HG02973 (cell line): Measurements from ENCODE around the gene RARS1.
A peak's percentile ranks its signal among the peaks of the same experiment; 100 is the strongest.

Experiments used
- ATAC-seq: cut with Tn5 transposase; IDR thresholded peaks from one replicate; pipeline ENCODE4 v1.9.1; 2021; ENCODE audit warnings: moderate library complexity; ENCODE audit not compliant: unreplicated experiment

Gene RARS1

GRCh38 chr5:168486136-168486879, at the start of gene RARS1:
RARS1 (plus strand) TSS chr5:168486471; CDS start chr5:168486499, 28 bp downstream.
- ATAC-seq, result peak; percentile 76

GRCh38 chr5:168438349-168438748, 47.9 kb upstream of the RARS1 start:
- no peak for ATAC-seq

- ATAC-seq, result no peak
Observed at GRCh38 chr5:168443533-168443932, 42.7 kb upstream of the RARS1 start.

GRCh38 chr5:168443950-168444700, 42.1 kb upstream of the RARS1 start:
- no peak for ATAC-seq

- ATAC-seq, result no peak
Observed at GRCh38 chr5:168446983-168447619, 39.2 kb upstream of the RARS1 start.

- ATAC-seq, result no peak
Observed at GRCh38 chr5:168447808-168448207, 38.5 kb upstream of the RARS1 start.

GRCh38 chr5:168449166-168449565, 37.1 kb upstream of the RARS1 start:
- ATAC-seq, result no peak

GRCh38 chr5:168451565-168451964, 34.7 kb upstream of the RARS1 start:
- no peak for ATAC-seq

- ATAC-seq, result no peak
Observed at GRCh38 chr5:168455201-168455600, 31.1 kb upstream of the RARS1 start.

GRCh38 chr5:168457542-168457941, 28.7 kb upstream of the RARS1 start:
- no peak for ATAC-seq

- ATAC-seq, result no peak
Observed at GRCh38 chr5:168460606-168461005, 25.7 kb upstream of the RARS1 start.

GRCh38 chr5:168463081-168463480, 23.2 kb upstream of the RARS1 start:
- no peak for ATAC-seq

- ATAC-seq, result no peak
Observed at GRCh38 chr5:168464214-168464613, 22.1 kb upstream of the RARS1 start.

- ATAC-seq, result no peak
Observed at GRCh38 chr5:168464641-168465040, 21.6 kb upstream of the RARS1 start.

GRCh38 chr5:168467755-168468330, 18.4 kb upstream of the RARS1 start:
- no peak for ATAC-seq

- no peak for ATAC-seq
Observed at GRCh38 chr5:168468836-168469235, 17.4 kb upstream of the RARS1 start.

- no peak for ATAC-seq
Observed at GRCh38 chr5:168469816-168470215, 16.5 kb upstream of the RARS1 start.

- no peak for ATAC-seq
Observed at GRCh38 chr5:168471785-168472184, 14.5 kb upstream of the RARS1 start.

- no peak for ATAC-seq
Observed at GRCh38 chr5:168472329-168472728, 13.9 kb upstream of the RARS1 start.

GRCh38 chr5:168474319-168474718, 12.0 kb upstream of the RARS1 start:
- ATAC-seq, result no peak

- no peak for ATAC-seq
Observed at GRCh38 chr5:168477060-168477459, 9.2 kb upstream of the RARS1 start.
